Measurements from ENCODE around the gene SLC35E2B. TPM values are rescaled to one million over a fixed set of nuclear protein-coding genes. Genes with fewer than 3 reads are reported as not detected.

SLC35E2B gene
- total RNA-seq, 1 donor from 2014 or later: 38.3 TPM

DNA sequence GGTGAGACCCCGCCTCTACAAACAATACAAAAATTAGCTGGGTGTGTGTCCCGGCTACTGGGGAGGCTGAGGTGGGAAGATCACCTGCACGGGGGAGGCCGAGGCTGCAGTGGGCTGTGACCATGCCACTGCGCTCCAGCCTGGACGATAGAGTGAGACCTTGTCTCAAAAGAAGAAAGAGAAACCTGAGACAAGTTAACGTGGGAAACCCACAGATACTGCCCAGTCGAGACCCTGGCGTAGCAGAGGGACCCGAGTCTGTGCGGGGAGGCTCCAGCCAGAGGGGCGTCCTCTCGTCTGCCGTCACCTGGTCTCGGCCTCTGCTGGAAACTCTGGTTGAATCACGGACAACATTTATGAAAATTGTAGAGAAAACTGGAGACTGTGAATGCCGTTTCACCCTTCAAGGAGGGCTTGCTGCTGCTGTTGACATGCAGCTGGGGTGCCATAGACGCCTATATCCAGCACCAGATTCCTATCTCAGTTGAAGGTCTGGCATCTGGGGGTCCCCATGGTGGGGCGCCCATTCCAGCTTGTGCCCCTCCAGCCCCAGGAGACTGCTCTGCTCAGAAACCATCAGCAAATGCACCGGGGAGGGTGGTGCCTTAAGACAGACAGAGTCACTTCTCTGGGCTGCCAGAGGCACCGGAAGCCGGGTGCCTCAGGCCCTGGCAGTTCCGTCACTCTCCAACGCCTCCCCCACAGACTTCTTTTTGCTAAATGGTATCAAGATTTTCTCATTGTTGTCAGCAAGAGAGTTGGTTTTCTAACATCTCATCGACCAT, 20.2 kb downstream of the SLC35E2B start:
- no peaks in the 10 kb centered on the region for H3K27me3 ChIP-seq
- TF ChIP-seq POLR2AphosphoS5 (IDR thresholded peaks at IDR 0.05; ENCODE audit: insufficient read depth in 1 of 2, low read depth in 1 of 2): no peak
- no peak for TF ChIP-seq POLR2A (IDR thresholded peaks at IDR 0.05)
- TF ChIP-seq, protein P1, sequence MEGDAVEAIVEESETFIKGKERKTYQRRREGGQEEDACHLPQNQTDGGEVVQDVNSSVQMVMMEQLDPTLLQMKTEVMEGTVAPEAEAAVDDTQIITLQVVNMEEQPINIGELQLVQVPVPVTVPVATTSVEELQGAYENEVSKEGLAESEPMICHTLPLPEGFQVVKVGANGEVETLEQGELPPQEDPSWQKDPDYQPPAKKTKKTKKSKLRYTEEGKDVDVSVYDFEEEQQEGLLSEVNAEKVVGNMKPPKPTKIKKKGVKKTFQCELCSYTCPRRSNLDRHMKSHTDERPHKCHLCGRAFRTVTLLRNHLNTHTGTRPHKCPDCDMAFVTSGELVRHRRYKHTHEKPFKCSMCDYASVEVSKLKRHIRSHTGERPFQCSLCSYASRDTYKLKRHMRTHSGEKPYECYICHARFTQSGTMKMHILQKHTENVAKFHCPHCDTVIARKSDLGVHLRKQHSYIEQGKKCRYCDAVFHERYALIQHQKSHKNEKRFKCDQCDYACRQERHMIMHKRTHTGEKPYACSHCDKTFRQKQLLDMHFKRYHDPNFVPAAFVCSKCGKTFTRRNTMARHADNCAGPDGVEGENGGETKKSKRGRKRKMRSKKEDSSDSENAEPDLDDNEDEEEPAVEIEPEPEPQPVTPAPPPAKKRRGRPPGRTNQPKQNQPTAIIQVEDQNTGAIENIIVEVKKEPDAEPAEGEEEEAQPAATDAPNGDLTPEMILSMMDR (IDR thresholded peaks at IDR 0.05): no peak
- no peaks in the 10 kb centered on the region for H3K9me3 ChIP-seq
- DNase-seq (ENCODE audit: extremely low spot score in 2 of 2): no peak
- H3K4me1 ChIP-seq: no peaks in the 10 kb centered on the region
- intact Hi-C loops (cut with DNase I): no loop called here
- no peak overlapping the region for H3K27ac ChIP-seq
- H3K36me3 ChIP-seq: peaks cover 0 to 62% of the 10 kb centered on the region in 2 donors
- H3K4me3 ChIP-seq: no peak overlapping the region

DNA sequence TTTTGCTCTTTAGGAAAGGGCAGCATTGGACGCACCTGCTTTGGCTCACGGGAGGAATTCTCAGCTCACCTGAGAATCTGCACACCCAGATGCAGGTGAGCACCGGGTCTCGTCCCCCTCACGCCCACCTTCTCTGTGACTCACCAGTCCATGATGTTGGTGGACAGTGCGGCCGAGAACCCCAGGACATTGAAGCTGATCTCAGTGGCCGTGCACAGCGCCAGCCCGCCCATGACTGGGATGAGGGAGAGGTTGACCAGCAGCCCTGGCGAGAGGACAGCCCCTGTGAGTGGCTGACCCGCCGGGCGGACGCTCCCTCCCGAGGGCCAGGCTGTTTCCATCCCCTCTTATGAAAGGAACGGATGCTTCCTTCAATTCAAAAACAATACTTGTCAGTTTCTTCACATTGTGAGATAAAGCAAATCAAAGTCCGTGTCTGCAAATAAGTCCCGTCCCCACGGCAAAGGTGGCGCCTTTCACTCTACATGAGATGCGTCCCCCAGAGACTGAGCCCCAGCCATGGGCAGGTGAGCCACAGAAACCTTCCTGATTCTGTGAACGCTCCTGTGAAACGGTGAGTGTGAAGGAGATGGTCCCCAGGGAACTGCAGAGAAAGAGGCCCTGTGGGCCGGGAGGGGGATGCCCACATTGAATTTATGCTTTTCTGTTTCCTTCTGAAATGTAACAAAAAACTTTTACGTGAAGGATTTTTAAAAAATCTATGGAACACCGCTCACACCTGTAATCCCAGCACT, 21.1 kb downstream of the SLC35E2B start:
- H3K36me3 ChIP-seq: peaks cover 0 to 68% of the 10 kb centered on the region in 2 donors

DNA sequence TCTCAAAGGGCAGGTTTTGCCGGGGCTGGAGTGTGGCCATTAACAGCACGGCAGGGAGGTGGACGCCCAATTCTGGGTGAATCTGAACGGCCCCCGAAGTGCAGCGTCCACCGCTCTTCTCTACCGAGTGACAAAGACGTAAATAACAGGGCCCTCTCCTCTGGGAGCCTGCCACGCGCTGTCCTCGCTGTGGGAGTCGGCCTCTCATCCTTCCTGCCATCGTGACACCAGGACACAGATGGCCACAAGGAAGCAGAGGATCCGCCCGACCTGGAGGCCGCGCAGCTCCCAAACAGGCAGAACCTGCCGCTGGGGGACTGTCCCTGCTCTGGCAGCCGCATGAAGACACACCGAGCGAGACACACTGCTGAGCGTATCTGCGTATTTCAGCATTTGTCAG, 21.7 kb downstream of the SLC35E2B start:
- Histone ChIP-seq H3K36me3 (peaks cover 0 to 74% of the 10 kb centered on the region in 2 donors), H3K27me3 (no peaks in the 10 kb centered on the region), H3K4me3 (no peak overlapping the region), H3K27ac (no peak overlapping the region), H3K9me3 (no peaks in the 10 kb centered on the region), H3K4me1 (no peaks in the 10 kb centered on the region)
- TF ChIP-seq, protein P1 (IDR thresholded peaks at IDR 0.05): no peak
- no peak for TF ChIP-seq POLR2AphosphoS5 (IDR thresholded peaks at IDR 0.05; ENCODE audit: insufficient read depth in 1 of 2, low read depth in 1 of 2)
- TF ChIP-seq POLR2A (IDR thresholded peaks at IDR 0.05): no peak
- intact Hi-C loops (cut with DNase I): no loop called here
- no peak for DNase-seq (ENCODE audit: extremely low spot score in 2 of 2)

More for the DNA sequence above, 21.1 kb downstream of the SLC35E2B start:
- H3K9me3 ChIP-seq: no peaks in the 10 kb centered on the region
- no peak for DNase-seq (ENCODE audit: extremely low spot score in 2 of 2)
- intact Hi-C loops (cut with DNase I): no loop called here
- H3K27me3 ChIP-seq: no peaks in the 10 kb centered on the region
- H3K4me1 ChIP-seq: no peaks in the 10 kb centered on the region
- TF ChIP-seq, protein P1 (IDR thresholded peaks at IDR 0.05): no peak
- TF ChIP-seq POLR2AphosphoS5 (IDR thresholded peaks at IDR 0.05; ENCODE audit: insufficient read depth in 1 of 2, low read depth in 1 of 2) (no peak), POLR2A (IDR thresholded peaks at IDR 0.05) (no peak)
- H3K27ac ChIP-seq: no peak overlapping the region
- no peak overlapping the region for H3K4me3 ChIP-seq

DNA sequence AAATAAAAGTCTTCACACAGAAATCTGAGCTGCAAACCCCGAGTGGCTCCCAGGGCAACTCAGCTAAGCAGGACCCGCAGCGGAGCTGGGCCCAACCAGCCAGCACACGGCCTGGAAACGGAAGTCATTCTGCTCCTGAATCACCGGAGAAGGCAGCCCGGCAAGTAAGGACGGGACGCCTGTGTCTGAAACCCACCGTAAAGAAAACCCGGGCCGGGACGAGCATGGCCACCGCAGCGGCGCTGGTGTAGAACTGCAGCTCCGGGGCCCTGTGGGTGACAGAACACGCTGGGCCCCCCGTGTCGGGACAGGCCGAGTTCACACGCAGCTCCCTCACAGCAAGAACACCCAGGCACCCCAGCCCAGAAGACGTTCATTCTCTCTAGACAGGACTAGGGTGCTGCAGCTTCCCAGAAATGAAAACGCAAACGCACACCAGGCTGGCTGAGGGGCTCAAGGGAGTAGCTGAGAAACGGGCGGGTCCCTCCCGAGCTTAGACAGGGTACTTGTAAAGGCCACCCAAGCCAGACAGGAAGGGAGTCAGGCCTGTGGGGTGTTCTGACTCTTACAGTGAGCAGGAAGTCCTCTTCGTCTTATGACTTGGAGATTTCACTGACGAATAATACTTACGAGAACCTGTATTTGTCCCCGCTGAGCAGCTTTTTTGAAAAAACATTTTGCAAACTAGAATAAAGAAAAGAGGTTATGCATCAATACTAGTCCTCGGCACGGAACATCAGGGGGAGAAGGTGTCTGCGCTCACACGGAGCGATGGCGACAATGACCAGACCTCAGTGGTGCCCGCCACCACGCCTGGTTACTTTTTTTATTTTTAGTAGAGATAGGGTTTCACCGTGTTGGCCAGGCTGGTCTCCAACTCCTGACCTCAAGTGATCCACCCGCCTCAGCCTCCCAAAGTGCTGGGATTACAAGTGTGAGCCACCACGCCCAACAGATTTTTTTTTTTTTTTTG, 22.8 kb downstream of the SLC35E2B start:
- intact Hi-C loops (cut with DNase I): no loop called here
- no peaks in the 10 kb centered on the region for H3K9me3 ChIP-seq
- peaks cover 0 to 80% of the 10 kb centered on the region in 2 donors for H3K36me3 ChIP-seq
- H3K4me1 ChIP-seq: no peaks in the 10 kb centered on the region
- TF ChIP-seq POLR2A (IDR thresholded peaks at IDR 0.05) (no peak), POLR2AphosphoS5 (IDR thresholded peaks at IDR 0.05; ENCODE audit: insufficient read depth in 1 of 2, low read depth in 1 of 2) (no peak)
- TF ChIP-seq, protein P1 (IDR thresholded peaks at IDR 0.05): no peak
- DNase-seq (ENCODE audit: extremely low spot score in 2 of 2): no peak
- no peaks in the 10 kb centered on the region for H3K27me3 ChIP-seq
- H3K27ac ChIP-seq: no peak overlapping the region
- no peak overlapping the region for H3K4me3 ChIP-seq

Measured in vagina (tissue), 2 donors.